ENCODE results near the gene SYT5.
"Not testable (repeated sequence)": the region's sequence is repeated elsewhere in the genome, so short reads cannot be mapped to it uniquely, and the experiment has no call there.

SYT5 gene

GRCh38 chr19:55166530-55167268 is 13.4 kb downstream of the SYT5 start, which contains the start of gene DNAAF3:
TSS of gene DNAAF3 (minus strand) at chr19:55166613. CDS start at chr19:55166413, 200 bp downstream.
- peak; percentile 95 for DNase-seq

- DNase-seq: no peak
Measured at GRCh38 chr19:55165952-55166529, 14.0 kb downstream of the SYT5 start.

- no peak for DNase-seq
Measured at GRCh38 chr19:55161571-55162322, 18.3 kb downstream of the SYT5 start.

- DNase-seq: no peak
Measured at GRCh38 chr19:55160986-55161365, 19.1 kb downstream of the SYT5 start.

GRCh38 chr19:55160128-55160985 is 19.7 kb downstream of the SYT5 start:
- DNase-seq: peak; percentile 40

- DNase-seq: no peak
Measured at GRCh38 chr19:55158848-55159749, 21.0 kb downstream of the SYT5 start.

GRCh38 chr19:55158423-55158822 is 21.7 kb downstream of the SYT5 start:
- no peak for DNase-seq

GRCh38 chr19:55157064-55157908 is 22.8 kb downstream of the SYT5 start, which contains the start of gene TNNI3:
TSS of gene TNNI3 (minus strand) at chr19:55157732. CDS start at chr19:55157589, 143 bp downstream.
- no peak for DNase-seq

- no peak for DNase-seq
Measured at GRCh38 chr19:55156202-55157063, 23.7 kb downstream of the SYT5 start.

GRCh38 chr19:55155784-55156183 is 24.3 kb downstream of the SYT5 start:
- DNase-seq: not testable (repeated sequence)

- DNase-seq: no peak
Measured at GRCh38 chr19:55153652-55154264, 26.3 kb downstream of the SYT5 start.

- no peak for DNase-seq
Measured at GRCh38 chr19:55152017-55152416, 28.1 kb downstream of the SYT5 start.

GRCh38 chr19:55149078-55150003 is 30.7 kb downstream of the SYT5 start, which contains the start of gene TNNT1:
TSS of gene TNNT1 (minus strand) at chr19:55149206. CDS start at chr19:55147157, 2,049 bp downstream.
- no peak for DNase-seq

- no peak for DNase-seq
Measured at GRCh38 chr19:55147545-55148251, 32.4 kb downstream of the SYT5 start.

- no peak for DNase-seq
Measured at GRCh38 chr19:55146705-55147273, 33.3 kb downstream of the SYT5 start.

- no peak for DNase-seq
Measured at GRCh38 chr19:55146078-55146704, 33.9 kb downstream of the SYT5 start.

All from amniotic stem cell (primary cell).